GM19468 (cell line): Measurements from ENCODE around the gene DNMT3B.
"Not testable (repeated sequence)": the region's sequence is repeated elsewhere in the genome, so short reads cannot be mapped to it uniquely, and the experiment has no call there.

Experiments
- ATAC-seq: cut with Tn5 transposase; IDR thresholded peaks from one replicate; pipeline ENCODE4 v1.9.1; 2021; ENCODE audit warnings: mild to moderate bottlenecking, moderate library complexity, moderate number of reproducible peaks; ENCODE audit not compliant: unreplicated experiment; ENCODE audit errors: extremely low read depth

The DNMT3B gene

DNA sequence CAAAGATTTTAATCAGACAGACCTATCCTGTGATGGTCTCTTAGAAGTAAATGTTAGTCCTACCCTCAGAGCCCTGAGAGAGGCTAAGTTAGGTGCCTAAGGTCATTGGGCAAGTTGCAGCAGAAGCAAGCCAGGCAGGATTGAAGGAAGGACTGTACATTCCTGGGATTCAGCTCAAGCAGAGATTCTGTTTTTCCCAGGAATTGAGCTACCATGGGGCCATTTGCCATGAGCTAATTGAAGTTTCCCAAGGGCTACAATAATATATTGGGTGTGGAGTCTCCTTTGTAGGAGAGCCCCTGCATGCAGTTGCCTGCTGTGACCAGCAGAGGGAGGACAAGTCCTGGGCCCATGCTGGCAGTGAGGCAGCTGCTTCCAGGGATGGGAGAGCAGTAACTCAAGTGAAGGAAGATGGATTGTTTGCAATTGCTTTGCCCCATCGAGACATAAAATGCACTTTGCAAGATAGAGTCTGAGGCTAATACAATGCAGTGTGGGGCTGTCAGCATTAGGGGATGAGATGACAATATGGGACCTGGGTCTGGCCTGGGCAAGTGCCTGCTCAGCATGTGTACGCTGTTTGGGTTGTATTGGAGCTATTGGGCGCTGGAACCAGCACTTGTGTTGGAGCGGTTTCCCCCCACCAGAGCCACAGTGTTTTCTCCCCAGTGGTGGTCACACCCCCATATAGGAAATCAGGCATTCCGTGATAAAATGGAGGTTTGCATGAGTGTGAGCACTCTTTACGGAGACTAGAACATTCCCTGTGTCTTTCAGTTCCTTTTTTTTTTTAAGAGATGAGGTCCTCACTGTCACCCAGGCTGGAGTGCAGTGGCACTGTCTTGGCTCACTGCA is 27.9 kb downstream of the DNMT3B start:
- no peak for ATAC-seq

DNA sequence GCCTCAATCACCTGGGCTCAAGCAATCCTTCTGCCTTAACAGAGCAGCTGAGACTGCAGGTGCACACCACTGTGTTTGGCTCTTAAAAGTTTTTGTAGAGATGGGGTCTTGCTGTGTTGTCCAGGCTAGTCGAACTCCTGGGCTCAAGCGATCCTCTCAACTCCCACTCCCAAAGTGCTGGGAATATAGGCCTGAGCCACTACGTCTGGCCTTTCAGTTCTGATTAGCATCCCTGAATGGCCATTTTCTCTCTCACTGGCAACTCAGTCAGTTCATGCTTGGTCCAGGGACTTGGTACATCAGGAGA is 28.5 kb downstream of the DNMT3B start:
- no peak for ATAC-seq

DNA sequence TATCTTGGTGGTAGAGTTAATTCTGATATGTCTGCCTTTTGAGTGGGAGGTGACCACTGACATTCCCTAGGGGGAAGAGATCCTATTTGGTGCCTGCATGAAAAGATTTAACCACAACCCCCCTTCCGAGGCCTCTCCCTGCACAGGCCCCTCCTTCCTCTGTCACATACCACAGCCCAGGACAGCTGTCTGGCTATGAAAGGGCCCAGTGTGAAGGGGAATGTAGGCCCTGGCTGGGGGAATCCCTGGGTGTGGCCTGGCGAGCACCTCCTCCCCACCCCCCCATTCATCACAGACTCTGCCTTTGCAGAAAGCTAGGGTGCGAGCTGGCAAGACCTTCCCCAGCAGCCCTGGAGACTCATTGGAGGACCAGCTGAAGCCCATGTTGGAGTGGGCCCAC is 30.1 kb downstream of the DNMT3B start:
- ATAC-seq = no peak

DNA sequence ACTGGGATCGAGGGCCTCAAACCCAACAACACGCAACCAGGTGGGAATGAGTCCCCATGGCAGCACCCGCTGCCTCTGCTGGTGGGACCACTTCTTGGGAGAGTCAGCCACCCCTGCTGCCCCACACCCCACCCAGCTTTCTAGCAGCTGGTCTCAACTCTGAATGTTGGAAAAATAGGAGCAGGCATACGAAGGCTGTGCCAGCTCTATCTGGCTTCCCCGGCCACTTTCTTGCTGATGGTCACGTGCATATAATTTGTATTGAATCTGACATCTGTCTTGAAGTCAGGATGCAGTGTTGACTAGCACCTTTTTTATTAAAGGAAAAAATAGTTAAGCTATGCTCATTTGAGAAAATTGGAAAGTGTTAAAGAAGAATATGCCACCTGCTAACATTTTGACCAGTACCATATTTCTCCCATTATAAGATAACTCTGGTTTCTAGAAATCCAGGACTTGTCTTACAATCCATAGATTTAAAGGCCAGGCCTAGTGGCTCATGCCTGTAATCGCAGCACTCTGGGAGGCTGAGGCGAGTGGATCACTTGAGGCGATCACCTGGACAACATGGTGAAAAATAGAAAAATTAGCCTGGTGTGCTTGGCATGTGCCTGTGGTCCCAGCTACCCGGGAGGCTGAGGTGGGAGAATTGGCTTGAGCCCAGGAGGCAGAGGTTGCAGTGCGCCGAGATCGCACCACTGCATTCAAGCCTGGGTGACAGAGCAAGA is 30.7 kb downstream of the DNMT3B start:
- no peak for ATAC-seq

DNA sequence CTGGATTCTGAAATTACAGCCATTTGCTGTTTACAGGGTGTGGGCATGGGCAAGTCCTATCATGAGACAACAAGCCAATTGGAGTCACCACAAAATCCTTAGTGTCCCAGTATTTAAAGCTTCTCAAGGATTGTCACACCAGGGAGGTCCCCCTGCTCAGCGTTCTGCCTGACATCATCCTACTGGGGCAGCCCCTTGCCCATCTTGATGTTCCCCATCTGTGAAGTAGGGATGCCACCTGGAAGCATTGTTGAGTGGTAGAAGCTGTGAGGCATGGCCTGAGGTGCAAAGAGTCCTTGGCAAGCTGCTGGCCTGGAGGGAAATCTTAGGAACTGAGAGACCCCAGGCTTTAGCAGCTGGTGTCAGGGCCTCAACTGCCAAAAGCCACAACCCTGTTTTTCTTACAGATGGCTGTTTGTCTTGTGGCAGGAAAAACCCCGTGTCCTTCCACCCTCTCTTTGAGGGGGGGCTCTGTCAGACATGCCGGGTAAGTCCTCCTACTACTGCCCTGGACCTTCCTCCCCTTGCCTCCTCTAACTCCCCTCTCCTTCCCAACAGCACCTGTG is 34.3 kb downstream of the DNMT3B start:
- no peak for ATAC-seq

DNA sequence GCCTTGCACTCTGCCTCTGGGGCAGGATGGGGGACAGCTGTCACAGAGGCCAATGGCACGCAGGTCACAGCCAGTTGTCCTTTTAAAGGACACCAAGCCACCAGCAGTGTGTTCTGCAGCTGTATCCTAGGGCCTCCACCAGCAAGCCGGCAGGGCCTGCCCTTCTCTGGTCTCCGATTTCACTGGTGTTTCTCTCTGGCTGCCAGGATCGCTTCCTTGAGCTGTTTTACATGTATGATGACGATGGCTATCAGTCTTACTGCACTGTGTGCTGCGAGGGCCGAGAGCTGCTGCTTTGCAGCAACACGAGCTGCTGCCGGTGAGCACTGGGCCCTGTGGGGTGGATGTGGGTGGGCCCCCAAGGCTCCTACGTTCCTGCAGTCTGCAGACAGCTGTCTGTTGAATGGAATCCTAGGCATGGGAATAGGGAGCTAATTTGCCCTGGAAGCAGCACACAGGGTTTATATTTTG is 34.8 kb downstream of the DNMT3B start:
- no peak for ATAC-seq

DNA sequence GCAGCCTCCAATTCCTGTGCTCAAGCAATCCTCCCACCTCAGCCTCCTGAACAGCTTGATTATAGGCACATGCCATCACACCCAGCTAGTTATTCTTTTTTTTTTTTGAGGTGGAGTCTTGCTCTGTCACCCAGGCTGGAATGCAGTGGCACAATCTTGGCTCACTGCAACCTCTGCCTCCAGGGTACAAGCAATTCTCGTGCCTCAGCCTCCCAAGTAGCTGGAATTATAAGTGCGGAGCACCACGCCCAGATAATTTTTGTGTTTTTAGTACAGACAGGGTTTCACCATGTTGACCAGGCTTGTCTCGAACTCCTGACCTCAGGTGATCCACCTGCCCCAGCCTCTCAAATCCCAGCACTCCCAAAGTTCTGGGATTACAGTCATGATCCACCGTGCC is 35.4 kb downstream of the DNMT3B start:
- not testable (repeated sequence) for ATAC-seq

DNA sequence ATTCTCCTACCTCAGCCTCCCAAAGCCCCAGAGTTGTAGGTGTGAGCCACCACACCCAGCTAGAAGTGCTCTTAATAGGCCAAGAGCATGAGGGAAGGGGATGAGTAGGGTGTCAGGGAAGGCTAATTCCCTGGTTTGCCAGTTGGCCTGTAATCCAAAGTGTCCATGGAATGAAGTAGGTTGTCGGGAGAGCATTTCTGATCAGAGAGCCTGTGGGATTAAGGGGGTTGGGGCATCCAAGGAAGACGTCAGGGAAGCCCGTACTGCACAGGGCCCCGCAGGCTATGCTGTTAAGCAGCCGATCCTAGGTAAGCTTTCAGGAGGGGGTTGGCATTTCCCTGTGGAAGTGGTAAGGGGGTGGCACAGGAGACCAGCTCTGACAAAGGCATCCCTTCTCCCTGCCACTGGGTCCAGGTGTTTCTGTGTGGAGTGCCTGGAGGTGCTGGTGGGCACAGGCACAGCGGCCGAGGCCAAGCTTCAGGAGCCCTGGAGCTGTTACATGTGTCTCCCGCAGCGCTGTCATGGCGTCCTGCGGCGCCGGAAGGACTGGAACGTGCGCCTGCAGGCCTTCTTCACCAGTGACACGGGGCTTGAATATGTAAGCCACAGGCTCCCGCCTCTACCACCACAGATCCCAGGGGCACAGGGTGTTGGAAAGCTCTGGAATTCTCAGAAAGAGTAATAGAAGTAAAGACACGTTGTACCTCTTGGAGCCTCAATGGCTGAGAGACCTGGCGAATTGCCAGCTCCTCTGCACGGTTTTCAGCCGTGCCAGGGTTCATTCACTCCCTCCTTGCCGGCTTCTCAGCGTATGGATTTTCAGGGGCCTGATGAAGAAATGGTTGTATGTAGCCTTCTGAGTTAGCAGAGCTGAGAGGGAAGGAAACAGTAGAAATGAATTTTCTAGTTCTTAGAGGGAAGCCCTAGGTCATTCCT is 36.1 kb downstream of the DNMT3B start:
- no peak for ATAC-seq

DNA sequence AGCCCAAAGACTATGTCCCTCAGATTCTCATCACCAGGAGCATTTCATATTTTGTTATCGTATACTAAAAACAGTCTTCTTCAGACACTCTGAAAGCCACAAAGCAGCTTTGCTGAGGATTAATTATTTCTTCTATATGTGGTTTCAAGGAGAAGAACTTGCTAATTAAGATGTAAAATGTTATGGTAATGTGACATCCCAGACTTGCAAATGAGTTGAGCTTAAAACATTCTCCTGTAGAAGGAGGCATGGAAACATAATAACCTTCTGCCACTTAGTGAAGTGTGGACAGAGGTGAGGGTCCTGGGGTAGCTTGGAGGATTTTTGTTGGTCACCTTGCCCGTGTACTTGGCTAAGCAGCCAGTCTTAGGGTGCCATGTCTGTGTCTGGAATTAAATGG is 40.9 kb downstream of the DNMT3B start:
- no peak for ATAC-seq

DNA sequence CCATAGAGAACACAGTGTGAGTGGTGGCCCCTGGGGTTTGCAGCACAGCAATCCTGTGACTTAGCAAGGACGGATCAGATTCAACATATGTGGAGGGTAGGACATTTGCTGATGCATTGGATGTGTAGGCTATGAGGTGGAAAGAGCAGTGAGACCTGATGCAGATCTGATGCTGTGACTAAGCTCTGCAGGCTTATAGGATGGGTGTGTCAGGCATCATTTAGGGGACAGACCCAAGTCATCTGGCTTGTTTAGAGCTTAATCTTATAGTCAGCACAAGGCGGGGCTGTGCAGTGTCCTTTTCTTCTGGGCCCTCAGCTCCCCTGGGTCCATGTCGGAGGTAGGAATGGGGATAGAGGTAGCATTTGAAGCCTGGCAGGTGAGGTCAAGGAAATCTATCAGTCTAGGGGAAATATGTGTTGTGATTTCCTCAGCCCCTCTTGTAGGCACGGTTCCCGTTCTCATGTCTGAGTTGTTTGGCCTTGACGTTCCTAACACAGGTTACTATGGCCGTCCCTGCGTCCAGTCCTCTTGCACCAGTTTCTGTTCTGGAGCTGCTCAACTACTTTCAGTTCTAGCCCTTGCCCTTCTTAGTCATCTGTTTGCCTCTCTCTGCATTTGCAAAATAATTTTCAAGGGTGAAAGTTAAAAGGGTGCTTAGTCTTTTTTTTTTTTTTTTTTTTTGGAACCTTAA is 42.0 kb downstream of the DNMT3B start:
- ATAC-seq = no peak

DNA sequence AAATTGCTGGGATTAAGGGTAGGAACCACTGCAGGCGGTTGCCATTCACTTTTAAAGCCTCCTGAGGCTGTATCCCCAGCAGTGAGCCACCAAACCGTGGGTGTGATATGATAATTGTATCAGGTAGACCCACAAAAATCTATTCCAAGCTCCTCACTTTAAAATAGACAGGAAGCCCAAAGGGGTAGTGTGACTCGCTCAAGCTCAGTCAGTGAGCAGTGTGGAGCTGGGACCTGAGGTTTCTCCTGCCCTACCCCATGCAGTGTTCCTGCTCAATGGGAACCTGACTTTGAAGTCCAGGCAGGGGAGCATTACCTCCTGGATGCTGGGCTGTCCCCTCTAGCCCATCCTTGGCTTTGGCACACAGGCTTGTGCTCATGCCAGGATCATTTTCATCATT is 42.6 kb downstream of the DNMT3B start:
- ATAC-seq = no peak

DNA sequence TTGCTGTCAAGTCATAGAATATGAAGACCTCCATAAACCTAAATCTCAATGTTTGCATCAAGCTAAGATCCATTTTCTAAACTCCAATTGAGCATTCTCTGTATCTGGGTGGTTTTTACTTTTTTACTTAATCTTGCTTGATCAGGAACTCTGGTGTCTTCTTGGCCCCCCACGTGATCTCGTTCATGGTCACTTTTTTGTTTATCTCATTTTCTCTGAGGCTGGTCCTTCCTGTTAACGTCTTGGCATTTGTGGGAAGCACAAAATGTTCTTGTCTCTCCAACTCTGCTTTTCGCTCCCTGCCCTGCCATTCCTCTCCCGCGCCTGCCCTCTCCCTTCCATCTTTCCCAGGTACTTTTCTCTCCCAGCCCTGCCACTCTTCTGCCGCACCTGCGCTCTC is 43.5 kb downstream of the DNMT3B start:
- ATAC-seq = no peak

DNA sequence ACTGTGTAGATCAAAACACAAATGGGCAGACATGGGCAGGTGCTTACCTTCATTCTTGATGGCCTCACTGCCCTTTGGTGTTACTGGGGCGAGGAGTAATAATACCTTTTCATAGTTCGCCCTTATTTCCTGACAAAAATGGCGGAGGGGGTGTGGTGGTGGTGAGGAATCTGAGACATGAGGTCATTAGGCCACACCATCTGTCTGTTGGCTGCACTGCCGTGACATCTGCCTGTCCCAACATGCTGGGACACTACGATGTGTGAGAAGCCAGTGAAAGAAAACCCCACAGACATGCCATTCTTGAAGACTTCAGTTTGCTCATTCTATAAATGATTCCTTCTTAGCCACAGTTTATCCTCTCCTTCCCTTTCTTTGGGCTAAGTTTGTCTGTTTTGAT is 44.2 kb downstream of the DNMT3B start:
- ATAC-seq = no peak

DNA sequence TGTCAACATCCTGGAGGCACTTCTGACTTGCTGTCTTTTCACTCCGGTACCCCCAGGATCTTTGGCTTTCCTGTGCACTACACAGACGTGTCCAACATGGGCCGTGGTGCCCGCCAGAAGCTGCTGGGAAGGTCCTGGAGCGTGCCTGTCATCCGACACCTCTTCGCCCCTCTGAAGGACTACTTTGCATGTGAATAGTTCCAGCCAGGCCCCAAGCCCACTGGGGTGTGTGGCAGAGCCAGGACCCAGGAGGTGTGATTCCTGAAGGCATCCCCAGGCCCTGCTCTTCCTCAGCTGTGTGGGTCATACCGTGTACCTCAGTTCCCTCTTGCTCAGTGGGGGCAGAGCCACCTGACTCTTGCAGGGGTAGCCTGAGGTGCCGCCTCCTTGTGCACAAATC is 45.5 kb downstream of the DNMT3B start:
- no peak for ATAC-seq

DNA sequence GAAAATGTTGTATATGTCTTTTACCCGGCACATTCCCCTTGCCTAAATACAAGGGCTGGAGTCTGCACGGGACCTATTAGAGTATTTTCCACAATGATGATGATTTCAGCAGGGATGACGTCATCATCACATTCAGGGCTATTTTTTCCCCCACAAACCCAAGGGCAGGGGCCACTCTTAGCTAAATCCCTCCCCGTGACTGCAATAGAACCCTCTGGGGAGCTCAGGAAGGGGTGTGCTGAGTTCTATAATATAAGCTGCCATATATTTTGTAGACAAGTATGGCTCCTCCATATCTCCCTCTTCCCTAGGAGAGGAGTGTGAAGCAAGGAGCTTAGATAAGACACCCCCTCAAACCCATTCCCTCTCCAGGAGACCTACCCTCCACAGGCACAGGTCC is 46.3 kb downstream of the DNMT3B start:
- no peak for ATAC-seq

DNA sequence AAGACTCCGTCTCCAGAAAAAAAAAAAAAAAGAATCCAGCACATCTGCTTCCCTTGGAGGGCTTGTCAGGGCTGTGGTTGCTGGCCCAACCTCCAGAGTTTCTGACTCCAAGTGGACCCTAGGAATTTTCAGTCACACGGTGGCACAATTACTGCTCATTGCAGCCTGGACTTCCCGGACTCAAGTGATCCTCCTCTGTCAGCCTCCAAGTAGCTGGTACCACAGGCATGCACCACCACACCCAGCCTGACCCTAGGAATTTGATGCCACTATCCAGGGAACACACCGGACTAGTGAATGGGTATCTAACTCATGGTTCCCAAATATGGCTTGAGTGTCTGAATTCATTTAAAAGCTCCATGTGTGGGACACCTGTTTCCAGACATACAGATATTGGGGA is 47.7 kb downstream of the DNMT3B start:
- ATAC-seq = no peak

DNA sequence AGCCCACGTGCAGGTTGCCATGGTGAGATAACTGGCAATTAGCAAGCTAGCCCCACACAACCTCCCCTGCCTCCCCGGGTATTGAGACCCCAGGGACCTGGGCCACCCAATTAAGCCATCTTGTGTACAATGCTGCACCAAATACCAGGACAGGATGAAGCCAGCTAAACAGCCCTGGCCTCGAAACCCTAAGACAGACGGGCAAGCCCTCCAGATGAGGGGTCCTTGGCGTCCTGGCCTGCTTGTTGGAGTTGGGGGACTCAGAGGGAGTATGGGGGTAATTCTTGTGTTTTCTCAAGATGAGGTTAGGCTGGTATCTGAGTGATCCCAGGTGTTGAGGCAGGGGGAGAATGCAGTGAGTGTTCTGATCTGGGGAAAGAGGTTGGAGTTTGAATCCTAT is 48.8 kb downstream of the DNMT3B start:
- ATAC-seq = no peak

DNA sequence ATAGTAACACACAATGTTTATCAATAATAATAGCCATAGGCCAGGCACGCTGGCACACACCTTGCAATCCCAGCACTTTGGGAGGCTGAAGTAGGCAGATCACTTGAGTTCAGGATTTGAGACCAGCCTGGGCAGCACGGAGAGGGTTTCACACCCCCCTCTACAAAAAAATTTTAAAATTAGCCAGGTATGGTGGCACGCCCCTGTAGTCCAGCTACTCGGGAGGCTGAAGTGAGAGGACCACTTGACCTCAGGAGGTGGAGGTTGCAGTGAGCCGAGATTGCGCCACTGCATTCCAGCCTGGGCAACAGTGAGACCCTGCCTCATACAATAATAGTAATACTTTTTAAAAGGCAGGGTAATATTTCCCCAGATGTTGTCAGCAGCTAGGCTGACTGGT is 49.7 kb downstream of the DNMT3B start:
- no peak for ATAC-seq

DNA sequence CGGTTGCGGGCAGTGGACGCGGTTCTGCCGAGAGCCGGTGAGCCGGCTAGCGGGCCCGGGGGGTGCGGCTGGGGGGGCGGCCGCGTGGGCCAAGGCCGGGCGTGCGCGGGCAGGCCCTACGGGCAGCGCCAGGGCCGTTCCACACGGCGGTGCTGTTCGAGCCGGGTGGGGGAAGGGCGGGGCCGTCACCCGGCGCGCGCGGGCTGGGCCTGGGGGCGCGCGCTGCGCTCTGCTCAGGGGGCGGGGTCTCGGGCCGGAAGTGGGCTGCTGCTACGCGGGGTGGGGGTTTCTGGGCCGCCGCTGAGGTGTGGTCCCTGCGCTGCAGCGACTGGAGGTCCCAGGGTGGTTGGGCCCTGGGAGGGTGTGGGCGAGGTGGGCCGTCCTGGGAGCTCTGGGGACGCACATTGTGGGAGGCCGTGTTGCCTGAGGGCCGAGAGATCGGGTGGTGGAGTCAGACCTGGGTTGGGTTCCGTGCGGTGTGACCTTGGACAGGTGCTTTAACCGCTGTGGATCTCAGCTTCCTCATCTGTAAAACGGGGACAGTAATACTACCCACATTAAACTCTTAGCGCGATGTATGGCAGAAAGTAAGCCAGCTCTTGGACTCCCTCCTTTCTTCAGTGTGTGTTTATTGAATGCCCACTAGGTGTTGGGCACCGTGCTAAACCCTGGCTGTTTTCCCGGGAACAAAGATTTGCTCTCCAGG is 58.0 kb downstream of the DNMT3B start:
- peak; percentile 10 for ATAC-seq
